ENCODE measurements around the gene SMG5. TPM values are rescaled to one million over a fixed set of nuclear protein-coding genes. Genes with fewer than 3 reads are reported as not detected.

SMG5 gene
- total RNA-seq, 1 experiment from 2014 or later, result 109 TPM

- POLR2A ChIA-PET, result no interaction called here
- H3K27ac Mint-ChIP-seq, result no peak overlapping the region
These were observed 55.8 kb downstream of the SMG5 start for GRCh38 chr1:156226782-156227181.

DNA sequence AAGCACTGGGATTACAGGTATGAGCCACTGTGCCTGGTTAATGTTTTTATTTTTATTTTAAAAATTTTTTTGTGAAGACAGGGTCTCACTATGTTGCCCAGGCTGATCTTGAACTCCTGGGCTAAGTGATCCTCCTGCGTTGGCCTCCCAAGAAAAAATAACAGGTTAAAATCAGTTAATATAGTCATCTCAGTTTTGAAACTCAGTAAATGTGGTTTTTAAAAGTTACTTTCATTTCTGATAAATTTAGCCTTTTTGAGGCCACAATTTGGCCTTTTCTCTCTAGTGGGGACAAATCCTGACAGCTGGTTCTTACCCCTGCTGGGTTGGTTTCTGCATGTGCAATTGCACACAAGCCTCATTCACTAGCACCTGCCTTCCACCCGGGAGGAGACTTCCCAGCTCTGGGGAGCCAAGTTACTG is 56.5 kb downstream of the SMG5 start:
- Mint-ChIP-seq H3K27me3 (ENCODE audit: low read depth) (no peaks in the 10 kb centered on the region), H3K27ac (no peak overlapping the region), H3K4me3 (no peak overlapping the region), H3K36me3 (peaks cover 48% of the 10 kb centered on the region), H3K9me3 (no peaks in the 10 kb centered on the region), H3K4me1 (peaks cover 4% of the 10 kb centered on the region)
- POLR2A ChIA-PET, result no interaction called here
- ATAC-seq, result no peak
- DNase-seq (ENCODE audit: low spot score), result no peak
- TF ChIP-seq, protein P1, sequence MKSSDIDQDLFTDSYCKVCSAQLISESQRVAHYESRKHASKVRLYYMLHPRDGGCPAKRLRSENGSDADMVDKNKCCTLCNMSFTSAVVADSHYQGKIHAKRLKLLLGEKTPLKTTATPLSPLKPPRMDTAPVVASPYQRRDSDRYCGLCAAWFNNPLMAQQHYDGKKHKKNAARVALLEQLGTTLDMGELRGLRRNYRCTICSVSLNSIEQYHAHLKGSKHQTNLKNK (CRISPR knock-in tag; IDR thresholded peaks at IDR 0.05), result no peak
- TF ChIP-seq ARID4B (CRISPR knock-in tag; IDR thresholded peaks at IDR 0.05; ENCODE audit: borderline replicate concordance) (no peak), ZNF219 (CRISPR knock-in tag; IDR thresholded peaks at IDR 0.05; ENCODE audit: borderline replicate concordance) (no peak), NR1H2 (CRISPR knock-in tag; IDR thresholded peaks at IDR 0.05) (no peak), RELA (CRISPR knock-in tag; IDR thresholded peaks at IDR 0.05; ENCODE audit: borderline replicate concordance) (no peak), ATF2 (CRISPR knock-in tag; IDR thresholded peaks at IDR 0.05; ENCODE audit: borderline replicate concordance, low read depth) (no peak)
- CTCF ChIA-PET, result interaction anchor here (0.9 to 10.2 kb wide), 7 partner anchors 22 to 110 kb away, joined by 3 to 358 read pairs (median 11); partner anchors contain the start of genes PAQR6 and SLC25A44

More at GRCh38 chr1:156226782-156227181, 55.8 kb downstream of the SMG5 start:
- H3K9me3 Mint-ChIP-seq, result no peaks in the 10 kb centered on the region
- no peak for DNase-seq (ENCODE audit: low spot score)
- no peak for ATAC-seq
- no peaks in the 10 kb centered on the region for H3K27me3 Mint-ChIP-seq (ENCODE audit: low read depth)
- H3K4me3 Mint-ChIP-seq, result no peak overlapping the region
- H3K4me1 Mint-ChIP-seq, result peaks cover 4% of the 10 kb centered on the region
- CTCF ChIA-PET, result interaction anchor here (0.9 to 10.2 kb wide), 3 partner anchors 21 to 86 kb away, joined by 3 to 358 read pairs (median 124); partner anchors contain the start of gene PAQR6
- TF ChIP-seq ZNF512 (CRISPR knock-in tag; IDR thresholded peaks at IDR 0.05; ENCODE audit: borderline replicate concordance), result no peak
- no peak for TF ChIP-seq EMX1 (CRISPR knock-in tag; IDR thresholded peaks at IDR 0.05)
- no peak for TF ChIP-seq GTF2I (CRISPR knock-in tag; conservative IDR thresholded peaks at IDR 0.05)
- no peak for TF ChIP-seq ELF4 (CRISPR knock-in tag; IDR thresholded peaks at IDR 0.05; ENCODE audit: low read depth)
- no peak for TF ChIP-seq ZNF138 (CRISPR knock-in tag; conservative IDR thresholded peaks at IDR 0.05)
- TF ChIP-seq USF1 (CRISPR knock-in tag; IDR thresholded peaks at IDR 0.05), result no peak
- TF ChIP-seq JUN (CRISPR knock-in tag; IDR thresholded peaks at IDR 0.05), result no peak
- no peak for TF ChIP-seq ESRRA (CRISPR knock-in tag; IDR thresholded peaks at IDR 0.05; ENCODE audit: borderline replicate concordance)
- TF ChIP-seq, protein P2, sequence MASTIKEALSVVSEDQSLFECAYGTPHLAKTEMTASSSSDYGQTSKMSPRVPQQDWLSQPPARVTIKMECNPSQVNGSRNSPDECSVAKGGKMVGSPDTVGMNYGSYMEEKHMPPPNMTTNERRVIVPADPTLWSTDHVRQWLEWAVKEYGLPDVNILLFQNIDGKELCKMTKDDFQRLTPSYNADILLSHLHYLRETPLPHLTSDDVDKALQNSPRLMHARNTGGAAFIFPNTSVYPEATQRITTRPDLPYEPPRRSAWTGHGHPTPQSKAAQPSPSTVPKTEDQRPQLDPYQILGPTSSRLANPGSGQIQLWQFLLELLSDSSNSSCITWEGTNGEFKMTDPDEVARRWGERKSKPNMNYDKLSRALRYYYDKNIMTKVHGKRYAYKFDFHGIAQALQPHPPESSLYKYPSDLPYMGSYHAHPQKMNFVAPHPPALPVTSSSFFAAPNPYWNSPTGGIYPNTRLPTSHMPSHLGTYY (CRISPR knock-in tag; IDR thresholded peaks at IDR 0.05), result no peak
- no peak for TF ChIP-seq PRRX2 (CRISPR knock-in tag; IDR thresholded peaks at IDR 0.05)
- TF ChIP-seq, protein P3, sequence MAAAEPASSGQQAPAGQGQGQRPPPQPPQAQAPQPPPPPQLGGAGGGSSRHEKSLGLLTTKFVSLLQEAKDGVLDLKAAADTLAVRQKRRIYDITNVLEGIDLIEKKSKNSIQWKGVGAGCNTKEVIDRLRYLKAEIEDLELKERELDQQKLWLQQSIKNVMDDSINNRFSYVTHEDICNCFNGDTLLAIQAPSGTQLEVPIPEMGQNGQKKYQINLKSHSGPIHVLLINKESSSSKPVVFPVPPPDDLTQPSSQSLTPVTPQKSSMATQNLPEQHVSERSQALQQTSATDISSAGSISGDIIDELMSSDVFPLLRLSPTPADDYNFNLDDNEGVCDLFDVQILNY (CRISPR knock-in tag; IDR thresholded peaks at IDR 0.05), result no peak
- TF ChIP-seq ZSCAN18 (CRISPR knock-in tag; IDR thresholded peaks at IDR 0.05), result no peak
- no peak for TF ChIP-seq ETV6 (CRISPR knock-in tag; IDR thresholded peaks at IDR 0.05)
- H3K36me3 Mint-ChIP-seq, result peaks cover 41% of the 10 kb centered on the region

Data from WTC11 (cell line).